ENCODE data around the gene RSBN1L.

GRCh38 chr7:77800158-77800557, 103.9 kb downstream of the RSBN1L start:
- TF ChIP-seq CTCF (conservative IDR thresholded peaks at IDR 0.05) (no peak), ZFX (IDR thresholded peaks at IDR 0.05) (no peak)
